Measurements from ENCODE around the gene USP15. TPM values are rescaled to one million over a fixed set of nuclear protein-coding genes. Genes with fewer than 3 reads are reported as not detected.

Gene USP15
- polyA plus RNA-seq, 6 donors from 2014 or later = 70.7 to 120 (median 105) TPM

- DNase-seq (no peak), ATAC-seq (ENCODE audit: low read depth in 2 of 2) (no peak)
- H3K4me1 Mint-ChIP-seq = peaks cover 4 to 16% (median 5%) of the 10 kb centered on the region in 3 donors
- H3K9me3 Mint-ChIP-seq = no peaks in the 10 kb centered on the region
- no peak overlapping the region for H3K27ac Mint-ChIP-seq
- no peaks in the 10 kb centered on the region for H3K36me3 Mint-ChIP-seq
- peaks cover 0 to 6% (median 0%) of the 10 kb centered on the region in 3 donors for H3K27me3 Mint-ChIP-seq
- no peak overlapping the region for H3K4me3 Mint-ChIP-seq
Measured at GRCh38 chr12:62247281-62248045, 12.7 kb upstream of the USP15 start.

- Mint-ChIP-seq H3K4me3 (no peak overlapping the region), H3K36me3 (no peaks in the 10 kb centered on the region), H3K9me3 (no peaks in the 10 kb centered on the region), H3K4me1 (peaks cover 4 to 16% (median 5%) of the 10 kb centered on the region in 3 donors), H3K27ac (no peak overlapping the region), H3K27me3 (peaks cover 0 to 6% (median 0%) of the 10 kb centered on the region in 3 donors)
- ATAC-seq (ENCODE audit: low read depth in 2 of 2) = no peak
- DNase-seq = no peak
Measured at GRCh38 chr12:62248873-62249272, 11.3 kb upstream of the USP15 start.

GRCh38 chr12:62249419-62249818, 10.8 kb upstream of the USP15 start:
- DNase-seq (no peak), ATAC-seq (ENCODE audit: low read depth in 2 of 2) (no peak)
- H3K4me1 Mint-ChIP-seq = peaks cover 4 to 16% (median 5%) of the 10 kb centered on the region in 3 donors
- H3K36me3 Mint-ChIP-seq = no peaks in the 10 kb centered on the region
- H3K27me3 Mint-ChIP-seq = peaks cover 0 to 6% (median 0%) of the 10 kb centered on the region in 3 donors
- no peak overlapping the region for H3K27ac Mint-ChIP-seq
- H3K4me3 Mint-ChIP-seq = no peak overlapping the region
- H3K9me3 Mint-ChIP-seq = no peaks in the 10 kb centered on the region

- Mint-ChIP-seq H3K4me1 (peaks cover 4 to 16% (median 5%) of the 10 kb centered on the region in 3 donors), H3K36me3 (no peaks in the 10 kb centered on the region), H3K27me3 (peaks cover 0 to 6% (median 0%) of the 10 kb centered on the region in 3 donors), H3K27ac (peak overlapping the region in 3 of 6 donors; percentile 19 to 75 (median 34)), H3K4me3 (peak overlapping the region in 3 of 8 donors; percentile 20 to 38 (median 36)), H3K9me3 (no peaks in the 10 kb centered on the region)
- ATAC-seq (ENCODE audit: low read depth in 2 of 2) (no peak), DNase-seq (no peak)
Measured at GRCh38 chr12:62250671-62251608, 9.3 kb upstream of the USP15 start.

- DNase-seq = no peak
- ATAC-seq (ENCODE audit: low read depth in 2 of 2) = no peak
- peaks cover 0 to 6% (median 0%) of the 10 kb centered on the region in 3 donors for H3K27me3 Mint-ChIP-seq
- H3K27ac Mint-ChIP-seq = peak overlapping the region in 3 of 6 donors; percentile 19 to 75 (median 34)
- H3K4me3 Mint-ChIP-seq = peak overlapping the region in 3 of 8 donors; percentile 20 to 38 (median 36)
- no peaks in the 10 kb centered on the region for H3K9me3 Mint-ChIP-seq
- H3K36me3 Mint-ChIP-seq = no peaks in the 10 kb centered on the region
- H3K4me1 Mint-ChIP-seq = peaks cover 4 to 16% (median 5%) of the 10 kb centered on the region in 3 donors
Measured at GRCh38 chr12:62251609-62251958, 8.6 kb upstream of the USP15 start.

- ATAC-seq (ENCODE audit: low read depth in 2 of 2) = no peak
- H3K27ac Mint-ChIP-seq = no peak overlapping the region
- no peaks in the 10 kb centered on the region for H3K36me3 Mint-ChIP-seq
- H3K4me1 Mint-ChIP-seq = peaks cover 4 to 16% (median 5%) of the 10 kb centered on the region in 3 donors
- no peak for DNase-seq
- no peak overlapping the region for H3K4me3 Mint-ChIP-seq
- H3K27me3 Mint-ChIP-seq = peaks cover 0 to 6% (median 0%) of the 10 kb centered on the region in 3 donors
- no peaks in the 10 kb centered on the region for H3K9me3 Mint-ChIP-seq
Measured at GRCh38 chr12:62252576-62252975, 7.6 kb upstream of the USP15 start.

- Mint-ChIP-seq H3K9me3 (no peaks in the 10 kb centered on the region), H3K4me1 (peaks cover 8 to 30% (median 12%) of the 10 kb centered on the region in 3 donors), H3K4me3 (no peak overlapping the region), H3K27ac (no peak overlapping the region), H3K36me3 (peaks cover 0 to under 1% of the 10 kb centered on the region in 2 donors), H3K27me3 (no peaks in the 10 kb centered on the region)
- no peak for ATAC-seq (ENCODE audit: low read depth in 2 of 2)
- no peak for DNase-seq
Measured at GRCh38 chr12:62254967-62255366, 5.2 kb upstream of the USP15 start.

- Mint-ChIP-seq H3K4me1 (peaks cover 7 to 24% (median 8%) of the 10 kb centered on the region in 3 donors), H3K4me3 (peak overlapping the region in 1 of 8 donors; percentile 46), H3K27ac (peak overlapping the region in 1 of 6 donors; percentile 68), H3K36me3 (peaks cover 0 to 7% of the 10 kb centered on the region in 2 donors), H3K9me3 (peaks cover 0 to 2% (median 0%) of the 10 kb centered on the region in 7 donors), H3K27me3 (no peaks in the 10 kb centered on the region)
- DNase-seq = no peak
- no peak for ATAC-seq (ENCODE audit: low read depth in 2 of 2)
Measured at GRCh38 chr12:62256408-62257096, 3.7 kb upstream of the USP15 start.

GRCh38 chr12:62258231-62258630, 2.0 kb upstream of the USP15 start:
- no peak for DNase-seq
- H3K36me3 Mint-ChIP-seq = peaks cover 0 to 7% of the 10 kb centered on the region in 2 donors
- peaks cover 10 to 32% (median 10%) of the 10 kb centered on the region in 3 donors for H3K4me1 Mint-ChIP-seq
- H3K27me3 Mint-ChIP-seq = no peaks in the 10 kb centered on the region
- H3K9me3 Mint-ChIP-seq = peaks cover 0 to 2% (median 0%) of the 10 kb centered on the region in 7 donors
- H3K27ac Mint-ChIP-seq = peak overlapping the region in 3 of 6 donors; percentile 98 to 100 (median 99)
- ATAC-seq (ENCODE audit: low read depth in 2 of 2) = no peak
- peak overlapping the region in 4 of 8 donors; percentile 94 to 100 (median 98) for H3K4me3 Mint-ChIP-seq

GRCh38 chr12:62258941-62259630, 1.1 kb upstream of the USP15 start:
- DNase-seq (peak; percentile 12), ATAC-seq (ENCODE audit: low read depth in 2 of 2) (no peak)
- peak overlapping the region; percentile 97 to 100 (median 100) for H3K27ac Mint-ChIP-seq
- H3K9me3 Mint-ChIP-seq = peaks cover 0 to 2% (median 0%) of the 10 kb centered on the region in 7 donors
- peaks cover 0 to 7% of the 10 kb centered on the region in 2 donors for H3K36me3 Mint-ChIP-seq
- H3K4me3 Mint-ChIP-seq = peak overlapping the region; percentile 92 to 100 (median 98)
- peaks cover 15 to 41% (median 18%) of the 10 kb centered on the region in 3 donors for H3K4me1 Mint-ChIP-seq
- no peaks in the 10 kb centered on the region for H3K27me3 Mint-ChIP-seq

- DNase-seq (no peak), ATAC-seq (ENCODE audit: low read depth in 2 of 2) (no peak)
- no peaks in the 10 kb centered on the region for H3K27me3 Mint-ChIP-seq
- H3K27ac Mint-ChIP-seq = peak overlapping the region; percentile 97 to 100 (median 100)
- H3K9me3 Mint-ChIP-seq = peaks cover 0 to 2% (median 0%) of the 10 kb centered on the region in 7 donors
- peaks cover 18 to 45% (median 23%) of the 10 kb centered on the region in 3 donors for H3K4me1 Mint-ChIP-seq
- H3K36me3 Mint-ChIP-seq = peaks cover 0 to 7% of the 10 kb centered on the region in 2 donors
- H3K4me3 Mint-ChIP-seq = peak overlapping the region; percentile 92 to 100 (median 98)
Measured at GRCh38 chr12:62259631-62259992, 592 bp upstream of the USP15 start.

Measured in naive B cell (primary cell).